K562 (cell line): ENCODE results near the gene FGF21. TPM values are rescaled to one million over a fixed set of nuclear protein-coding genes. Genes with fewer than 3 reads are reported as not detected.

Experiments
- ATF7 ChIP-seq: fragments of 450-650 bp; IDR thresholded peaks from 2 replicates; pipeline ENCODE4 v1.7.1; 2014; ENCODE audit warnings: mild to moderate bottlenecking, moderate library complexity
- BCL6 ChIP-seq: fragments of 250-450 bp; sonication (Bioruptor Pico); IDR thresholded peaks from 2 replicates; pipeline ENCODE4 v1.4.0; 2020
- ESRRB ChIP-seq: fragments of 250-450 bp; sonication (Bioruptor Pico); IDR thresholded peaks from 2 replicates; pipeline ENCODE4 v1.5.0; 2020; ENCODE audit warnings: mild to moderate bottlenecking, moderate library complexity, borderline replicate concordance
- ETV1 ChIP-seq: fragments of 450-650 bp; conservative IDR thresholded peaks from 2 replicates; pipeline ENCODE4 v1.6.1; 2016; ENCODE audit warnings: missing genetic modification characterization, control low read depth, low read depth, missing compliant biosample characterization
- ETV5 ChIP-seq: sonication (generic); formaldehyde crosslinking; IDR thresholded peaks from 2 replicates; pipeline ENCODE4 v1.4.0; 2020; ENCODE audit warnings: low read depth, mild to moderate bottlenecking, missing genetic modification reagents
- GTF2A2 ChIP-seq: IDR thresholded peaks from 2 replicates; pipeline ENCODE4 v1.6.1; 2016; ENCODE audit warnings: mild to moderate bottlenecking, missing genetic modification characterization, missing compliant biosample characterization
- HNRNPLL ChIP-seq: fragments of 200-400 bp; formaldehyde crosslinking; IDR thresholded peaks from 2 replicates; pipeline ENCODE4 v1.6.1; 2017; ENCODE audit warnings: low read length, low read depth, mild to moderate bottlenecking; ENCODE audit not compliant: poor library complexity, severe bottlenecking
- KAT8 ChIP-seq: fragments of 450-650 bp; IDR thresholded peaks from 2 replicates; pipeline ENCODE4 v1.6.1; 2016; ENCODE audit warnings: low read depth, mild to moderate bottlenecking
- MEF2D ChIP-seq: conservative IDR thresholded peaks from 2 replicates; pipeline ENCODE4 v1.6.1; 2016; ENCODE audit warnings: low read depth, missing genetic modification characterization, missing compliant biosample characterization
- NR2C1 ChIP-seq, 2 experiments: fragments of 450-650 bp; IDR thresholded peaks; 2 replicates each; pipeline ENCODE4 v1.6.1; 2017; ENCODE audit warnings: mild to moderate bottlenecking in 2 of 2, antibody characterized with exemption in 1 of 2, inconsistent platforms in 1 of 2, missing compliant biosample characterization in 1 of 2, missing genetic modification characterization in 1 of 2
- POLR3G ChIP-seq: IDR thresholded peaks from 2 replicates; pipeline ENCODE4 v1.6.1; 2011; ENCODE audit not compliant: insufficient read length, insufficient replicate concordance; ENCODE audit errors: extremely low read depth
- SAFB ChIP-seq: fragments of 200-400 bp; formaldehyde crosslinking; IDR thresholded peaks from 2 replicates; pipeline ENCODE4 v1.6.1; 2017; ENCODE audit warnings: low read depth, low read length, borderline replicate concordance
- ZNF584 ChIP-seq: fragments of 200-800 bp; sonication (Bioruptor generic); IDR thresholded peaks from 2 replicates; pipeline ENCODE4 v1.6.1; 2016; ENCODE audit warnings: low read depth, mild to moderate bottlenecking, missing genetic modification characterization, missing compliant biosample characterization
- ZNF830 ChIP-seq: fragments of 250-450 bp; sonication (Bioruptor Pico); IDR thresholded peaks from 2 replicates; pipeline ENCODE4 v1.5.0; 2021; ENCODE audit warnings: mild to moderate bottlenecking
- polyA plus RNA-seq, 8 experiments: library from polyadenylated mRNA; depleted of rRNA in 4 of 8; stranded (reverse) in 5 of 8; unstranded in 3 of 8; fragments of >200 nt; fragmentation: Nextera tagmentation in 2 of 8; fragmentation: Illumina TruSeq in 1 of 8; extraction: Ambion mirVana in 2 of 8; extraction: Trizol in 1 of 8; gene quantifications; 2 replicates each; pipeline versions ENCODE4 v1.2.1 to v1.2.3, GENCODE V29; 2011 to 2014; ENCODE audit warnings: inconsistent platforms in 1 of 8, missing spikeins in 1 of 8
- total RNA-seq, 7 experiments: library from RNA; depleted of rRNA in 6 of 7; stranded (reverse); fragments of >200 nt in 6 of 7; fragmentation: Illumina TruSeq in 2 of 7; extraction: Trizol in 2 of 7; gene quantifications; 2 replicates each; pipeline versions ENCODE4 v1.2.1 to v1.2.3, GENCODE V29; 2011 to 2021; ENCODE audit warnings: low replicate concordance in 1 of 7
- TF ChIP-seq, protein P1 (sequence below): fragments of 450-650 bp; formaldehyde crosslinking; IDR thresholded peaks from 2 replicates; pipeline ENCODE4 v1.4.0; 2020; ENCODE audit warnings: mild to moderate bottlenecking, moderate library complexity
- TF ChIP-seq, protein P2 (sequence below): fragments of 450-650 bp; formaldehyde crosslinking; IDR thresholded peaks from 2 replicates; pipeline ENCODE4 v1.4.0; 2020; ENCODE audit warnings: mild to moderate bottlenecking
- TF ChIP-seq, protein P3 (sequence below): fragments of 250-450 bp; sonication (Bioruptor Pico); IDR thresholded peaks from 2 replicates; pipeline ENCODE4 v1.4.0; 2020
- TF ChIP-seq, protein P4 (sequence below): fragments of 250-450 bp; sonication (Bioruptor Pico); IDR thresholded peaks from 2 replicates; pipeline ENCODE4 v1.4.0; 2020; ENCODE audit warnings: mild to moderate bottlenecking, moderate library complexity, borderline replicate concordance
- TF ChIP-seq, protein P5 (sequence below), 2 experiments: fragments of 450-650 bp in 1 of 2; sonication (generic) in 1 of 2; formaldehyde crosslinking in 1 of 2; IDR thresholded peaks in 1 of 2; conservative IDR thresholded peaks in 1 of 2; 2 replicates each; pipeline versions ENCODE4 v1.6.1 to v1.8.1; 2016 to 2023; ENCODE audit warnings: mild to moderate bottlenecking in 2 of 2, moderate library complexity in 2 of 2, inconsistent platforms in 1 of 2, missing genetic modification reagents in 1 of 2

FGF21 gene
- total and polyA plus RNA-seq, 9 of the 15 experiments (the other 6 are each of a cell fraction or from before 2014, with no cell fraction given): 0.04 to 0.77 (median 0.09) TPM; not detected in 6

DNA sequence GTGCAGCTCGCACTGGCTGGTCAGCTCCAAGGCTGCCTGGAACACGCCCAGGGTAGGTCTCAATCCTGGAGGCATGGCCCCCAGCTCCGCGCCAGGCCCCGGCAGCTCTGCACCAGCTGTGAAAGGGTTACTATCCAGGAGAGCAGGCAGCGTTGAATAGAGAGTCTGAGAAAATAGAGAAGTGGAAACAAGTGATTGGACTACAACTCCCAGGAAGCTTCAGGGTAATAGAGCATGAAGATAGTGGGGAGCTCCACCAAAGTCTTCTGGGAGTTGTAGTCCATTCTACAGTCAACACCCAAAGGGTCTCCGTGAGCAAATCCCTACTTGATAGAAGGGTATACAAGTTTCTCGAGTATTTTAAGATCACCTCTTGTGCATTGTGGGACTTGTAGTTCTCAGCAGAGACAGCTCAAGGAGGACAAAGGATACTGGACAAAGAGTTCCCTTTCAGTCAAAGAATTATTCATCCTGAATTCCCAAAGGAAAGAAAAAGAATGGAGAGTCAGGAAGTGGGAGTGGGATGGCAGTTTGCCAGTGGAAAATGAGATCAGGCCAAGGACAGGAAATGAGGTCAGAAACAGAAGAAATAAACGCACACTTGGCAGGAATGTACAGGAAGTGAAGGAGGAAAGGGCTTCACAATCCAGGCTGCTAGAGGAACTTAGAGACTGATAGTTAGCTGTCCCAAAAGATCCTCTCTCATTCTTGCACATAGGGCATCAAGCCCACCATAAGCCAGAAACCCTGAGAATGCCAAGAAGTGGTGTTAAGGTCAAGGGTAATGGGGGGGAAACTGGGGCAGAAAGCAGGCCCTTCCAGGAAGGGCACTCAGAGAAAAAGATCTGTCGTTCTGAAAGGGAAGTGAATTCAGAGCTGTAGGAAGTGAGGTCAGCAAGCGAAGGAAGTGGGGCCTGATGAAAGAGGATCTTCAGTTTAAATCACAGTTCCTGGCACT lies 30.2 kb upstream of the FGF21 start (continued):
- no peak for TF ChIP-seq ESRRB (CRISPR knock-in tag)
- peak; percentile 71; the same call in 1 of the 2 replicates for TF ChIP-seq ZNF584
- TF ChIP-seq ETV1 (tag): peak; percentile 66; the same call in 1 of the 2 replicates
- no peak for TF ChIP-seq HNRNPLL
- no peak for TF ChIP-seq GTF2A2 (tag)
- TF ChIP-seq BCL6 (CRISPR knock-in tag): no peak
- no peak for TF ChIP-seq ETV5 (CRISPR knock-in tag)
- TF ChIP-seq SAFB: no peak
- TF ChIP-seq, protein P1, sequence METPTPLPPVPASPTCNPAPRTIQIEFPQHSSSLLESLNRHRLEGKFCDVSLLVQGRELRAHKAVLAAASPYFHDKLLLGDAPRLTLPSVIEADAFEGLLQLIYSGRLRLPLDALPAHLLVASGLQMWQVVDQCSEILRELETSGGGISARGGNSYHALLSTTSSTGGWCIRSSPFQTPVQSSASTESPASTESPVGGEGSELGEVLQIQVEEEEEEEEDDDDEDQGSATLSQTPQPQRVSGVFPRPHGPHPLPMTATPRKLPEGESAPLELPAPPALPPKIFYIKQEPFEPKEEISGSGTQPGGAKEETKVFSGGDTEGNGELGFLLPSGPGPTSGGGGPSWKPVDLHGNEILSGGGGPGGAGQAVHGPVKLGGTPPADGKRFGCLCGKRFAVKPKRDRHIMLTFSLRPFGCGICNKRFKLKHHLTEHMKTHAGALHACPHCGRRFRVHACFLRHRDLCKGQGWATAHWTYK (CRISPR knock-in tag): no peak
- no peak for TF ChIP-seq KAT8
- TF ChIP-seq, protein P2, sequence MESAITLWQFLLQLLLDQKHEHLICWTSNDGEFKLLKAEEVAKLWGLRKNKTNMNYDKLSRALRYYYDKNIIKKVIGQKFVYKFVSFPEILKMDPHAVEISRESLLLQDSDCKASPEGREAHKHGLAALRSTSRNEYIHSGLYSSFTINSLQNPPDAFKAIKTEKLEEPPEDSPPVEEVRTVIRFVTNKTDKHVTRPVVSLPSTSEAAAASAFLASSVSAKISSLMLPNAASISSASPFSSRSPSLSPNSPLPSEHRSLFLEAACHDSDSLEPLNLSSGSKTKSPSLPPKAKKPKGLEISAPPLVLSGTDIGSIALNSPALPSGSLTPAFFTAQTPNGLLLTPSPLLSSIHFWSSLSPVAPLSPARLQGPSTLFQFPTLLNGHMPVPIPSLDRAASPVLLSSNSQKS (CRISPR knock-in tag): no peak
- no peak for TF ChIP-seq POLR3G
- TF ChIP-seq NR2C1 (IDR thresholded peaks at IDR 0.05): no peak; the same call in 1 of the 2 replicates
- peak; percentile 55 for TF ChIP-seq NR2C1 (tag; IDR thresholded peaks at IDR 0.05)
- TF ChIP-seq ATF7: peak; percentile 79
- TF ChIP-seq ZNF830 (CRISPR knock-in tag): no peak
- TF ChIP-seq, protein P3, sequence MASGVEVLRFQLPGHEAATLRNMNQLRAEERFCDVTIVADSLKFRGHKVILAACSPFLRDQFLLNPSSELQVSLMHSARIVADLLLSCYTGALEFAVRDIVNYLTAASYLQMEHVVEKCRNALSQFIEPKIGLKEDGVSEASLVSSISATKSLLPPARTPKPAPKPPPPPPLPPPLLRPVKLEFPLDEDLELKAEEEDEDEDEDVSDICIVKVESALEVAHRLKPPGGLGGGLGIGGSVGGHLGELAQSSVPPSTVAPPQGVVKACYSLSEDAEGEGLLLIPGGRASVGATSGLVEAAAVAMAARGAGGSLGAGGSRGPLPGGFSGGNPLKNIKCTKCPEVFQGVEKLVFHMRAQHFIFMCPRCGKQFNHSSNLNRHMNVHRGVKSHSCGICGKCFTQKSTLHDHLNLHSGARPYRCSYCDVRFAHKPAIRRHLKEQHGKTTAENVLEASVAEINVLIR (CRISPR knock-in tag): no peak
- TF ChIP-seq, protein P4, sequence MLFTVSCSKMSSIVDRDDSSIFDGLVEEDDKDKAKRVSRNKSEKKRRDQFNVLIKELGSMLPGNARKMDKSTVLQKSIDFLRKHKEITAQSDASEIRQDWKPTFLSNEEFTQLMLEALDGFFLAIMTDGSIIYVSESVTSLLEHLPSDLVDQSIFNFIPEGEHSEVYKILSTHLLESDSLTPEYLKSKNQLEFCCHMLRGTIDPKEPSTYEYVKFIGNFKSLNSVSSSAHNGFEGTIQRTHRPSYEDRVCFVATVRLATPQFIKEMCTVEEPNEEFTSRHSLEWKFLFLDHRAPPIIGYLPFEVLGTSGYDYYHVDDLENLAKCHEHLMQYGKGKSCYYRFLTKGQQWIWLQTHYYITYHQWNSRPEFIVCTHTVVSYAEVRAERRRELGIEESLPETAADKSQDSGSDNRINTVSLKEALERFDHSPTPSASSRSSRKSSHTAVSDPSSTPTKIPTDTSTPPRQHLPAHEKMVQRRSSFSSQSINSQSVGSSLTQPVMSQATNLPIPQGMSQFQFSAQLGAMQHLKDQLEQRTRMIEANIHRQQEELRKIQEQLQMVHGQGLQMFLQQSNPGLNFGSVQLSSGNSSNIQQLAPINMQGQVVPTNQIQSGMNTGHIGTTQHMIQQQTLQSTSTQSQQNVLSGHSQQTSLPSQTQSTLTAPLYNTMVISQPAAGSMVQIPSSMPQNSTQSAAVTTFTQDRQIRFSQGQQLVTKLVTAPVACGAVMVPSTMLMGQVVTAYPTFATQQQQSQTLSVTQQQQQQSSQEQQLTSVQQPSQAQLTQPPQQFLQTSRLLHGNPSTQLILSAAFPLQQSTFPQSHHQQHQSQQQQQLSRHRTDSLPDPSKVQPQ: no peak
- TF ChIP-seq MEF2D (tag): no peak
- TF ChIP-seq, protein P5, sequence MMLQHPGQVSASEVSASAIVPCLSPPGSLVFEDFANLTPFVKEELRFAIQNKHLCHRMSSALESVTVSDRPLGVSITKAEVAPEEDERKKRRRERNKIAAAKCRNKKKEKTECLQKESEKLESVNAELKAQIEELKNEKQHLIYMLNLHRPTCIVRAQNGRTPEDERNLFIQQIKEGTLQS (IDR thresholded peaks at IDR 0.05): peak; percentile 62
- TF ChIP-seq, protein P5 (CRISPR knock-in tag; conservative IDR thresholded peaks at IDR 0.05): 0 out of 2 replicates have a peak, but pooled peaks have one; percentile 25
